RWPE2 (cell line): ENCODE measurements around the gene HOXA7.

Experiments
- ATAC-seq: fragments of 200-7000 bp; cut with Tn5 transposase; 3 replicates; pipeline ENCODE4 v1.9.1; 2021; ENCODE audit warnings: low read depth
- DNase-seq: peaks from one replicate; pipeline ENCODE4 v3.0.0-alpha.2; 2020; ENCODE audit warnings: low spot score
- H3K27ac ChIP-seq: fragments of 450-650 bp; 2 replicates; pipeline ENCODE4 v1.5.1; 2017; ENCODE audit warnings: mild to moderate bottlenecking; ENCODE audit not compliant: poor library complexity, severe bottlenecking
- H3K27me3 ChIP-seq: fragments of 250-450 bp; sonication (Bioruptor Pico); 2 replicates; pipeline ENCODE4 v1.5.1; 2021; ENCODE audit warnings: mild to moderate bottlenecking, moderate library complexity; ENCODE audit not compliant: insufficient read depth, poor library complexity, severe bottlenecking
- H3K36me3 ChIP-seq: fragments of 250-450 bp; sonication (Bioruptor Pico); 2 replicates; pipeline ENCODE4 v1.5.1; 2020; ENCODE audit warnings: low read depth, mild to moderate bottlenecking, moderate library complexity
- H3K4me1 ChIP-seq: fragments of 250-450 bp; sonication (Bioruptor Pico); 2 replicates; pipeline ENCODE4 v1.5.1; 2021; ENCODE audit warnings: mild to moderate bottlenecking, moderate library complexity; ENCODE audit not compliant: insufficient read depth, poor library complexity, severe bottlenecking
- H3K4me3 ChIP-seq: fragments of 250-450 bp; sonication (Bioruptor Pico); 2 replicates; pipeline ENCODE4 v1.5.1; 2021; ENCODE audit warnings: mild to moderate bottlenecking, moderate library complexity; ENCODE audit not compliant: severe bottlenecking
- H3K9me3 ChIP-seq: fragments of 250-450 bp; sonication (Bioruptor Pico); 2 replicates; pipeline ENCODE4 v1.5.1; 2021; ENCODE audit warnings: mild to moderate bottlenecking, moderate library complexity; ENCODE audit not compliant: severe bottlenecking
- TF ChIP-seq, protein P1 (sequence below): fragments of 450-650 bp; IDR thresholded peaks from one replicate; pipeline ENCODE4 v1.5.1; 2017; ENCODE audit warnings: mild to moderate bottlenecking, moderate library complexity; ENCODE audit not compliant: poor library complexity, severe bottlenecking

Gene HOXA7

DNA sequence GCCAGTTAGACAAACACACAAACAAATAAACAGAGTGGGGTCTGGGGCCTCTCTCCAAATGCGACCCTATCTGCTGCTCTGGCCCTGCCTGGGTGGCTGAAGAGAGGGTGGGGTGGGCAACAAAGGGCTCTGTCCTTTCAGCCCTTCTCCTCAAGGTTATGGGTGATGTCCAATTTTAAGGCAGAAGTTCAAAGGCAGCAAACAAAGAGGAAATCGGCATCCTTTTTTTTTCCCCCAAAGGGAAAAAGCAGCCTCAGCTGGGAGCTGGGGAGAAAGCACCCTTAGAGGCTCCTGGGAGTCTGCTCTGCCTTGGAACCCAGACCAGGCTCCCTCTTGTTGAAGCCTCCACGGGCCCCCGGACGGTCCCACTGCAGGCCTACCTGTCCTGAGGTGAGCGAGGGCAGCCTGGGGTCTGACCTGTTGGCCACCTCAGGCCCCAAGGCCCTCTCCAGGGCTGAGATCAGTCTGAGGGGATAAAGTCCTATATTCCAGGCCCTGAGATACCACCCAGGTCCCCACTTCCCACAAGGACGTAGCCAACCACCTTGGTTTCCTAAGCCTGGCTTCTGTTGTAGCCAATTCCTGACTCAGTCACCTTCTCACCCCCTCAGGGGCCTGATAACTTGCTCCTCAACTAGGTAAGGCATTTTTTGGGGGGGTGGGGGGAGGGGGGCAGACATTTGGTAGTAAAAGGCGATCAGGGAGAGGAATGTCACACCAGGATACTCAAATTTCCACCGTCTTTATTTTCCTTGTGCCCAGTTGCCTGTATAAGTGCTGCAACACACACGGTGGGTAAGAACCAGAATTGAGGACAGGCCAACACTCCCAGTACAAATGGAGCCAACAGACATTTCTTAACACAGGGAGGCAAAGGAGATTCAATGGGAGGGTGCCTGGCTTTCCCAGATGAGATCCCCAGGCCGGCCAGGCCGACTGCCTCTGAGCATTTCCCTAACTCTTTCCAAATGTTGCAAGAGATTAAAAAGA lies 24.3 kb upstream of the HOXA7 start:
- ATAC-seq (no peak), DNase-seq (peak; percentile 61)

DNA sequence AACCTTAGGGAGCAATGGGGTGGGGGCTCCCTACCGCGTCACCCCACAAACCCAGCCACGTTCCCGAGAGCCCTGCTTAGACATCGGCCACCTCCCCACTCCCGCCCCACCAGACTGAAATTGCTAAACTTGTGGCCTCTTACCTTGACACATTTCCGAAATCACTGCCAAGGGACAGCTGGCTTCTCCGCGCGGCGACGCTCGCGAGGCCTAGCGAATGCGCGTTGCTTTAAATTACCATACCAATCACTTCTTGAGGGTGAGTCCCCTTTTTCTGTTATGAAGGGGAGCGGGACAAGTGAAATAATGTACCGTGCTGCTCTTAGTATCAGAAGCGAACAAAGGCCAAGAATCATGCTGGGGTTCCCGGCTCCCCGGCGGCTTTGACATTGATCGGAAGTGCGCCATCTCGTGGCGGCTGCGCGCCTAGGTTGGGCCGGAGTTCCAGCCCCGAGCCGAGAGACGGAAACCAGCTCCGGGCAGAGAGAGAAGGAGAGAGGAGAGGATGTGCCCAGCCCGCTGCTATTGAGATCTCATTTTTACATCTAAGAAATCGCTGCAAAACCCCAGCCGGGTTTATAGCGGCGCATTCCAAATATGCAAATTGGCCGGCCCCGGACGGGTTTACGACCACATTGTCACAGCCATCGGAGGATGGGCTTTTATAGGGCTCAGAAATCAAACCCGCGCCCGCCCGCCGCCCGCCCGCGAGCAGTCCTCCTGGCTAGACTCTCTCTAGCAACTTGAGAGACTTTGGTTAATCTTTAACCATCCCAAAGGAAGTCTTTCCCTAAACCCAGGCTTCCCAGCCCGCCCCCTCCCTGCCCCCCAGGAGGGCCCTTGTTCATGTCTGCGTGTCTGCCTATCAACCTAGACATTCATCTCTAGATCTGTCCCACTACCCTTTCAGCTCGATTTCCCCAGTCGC lies 23.3 kb upstream of the HOXA7 start:
- peak overlapping the region; percentile 93 for H3K27ac ChIP-seq
- H3K36me3 ChIP-seq, result no peaks in the 10 kb centered on the region
- TF ChIP-seq, protein P1, sequence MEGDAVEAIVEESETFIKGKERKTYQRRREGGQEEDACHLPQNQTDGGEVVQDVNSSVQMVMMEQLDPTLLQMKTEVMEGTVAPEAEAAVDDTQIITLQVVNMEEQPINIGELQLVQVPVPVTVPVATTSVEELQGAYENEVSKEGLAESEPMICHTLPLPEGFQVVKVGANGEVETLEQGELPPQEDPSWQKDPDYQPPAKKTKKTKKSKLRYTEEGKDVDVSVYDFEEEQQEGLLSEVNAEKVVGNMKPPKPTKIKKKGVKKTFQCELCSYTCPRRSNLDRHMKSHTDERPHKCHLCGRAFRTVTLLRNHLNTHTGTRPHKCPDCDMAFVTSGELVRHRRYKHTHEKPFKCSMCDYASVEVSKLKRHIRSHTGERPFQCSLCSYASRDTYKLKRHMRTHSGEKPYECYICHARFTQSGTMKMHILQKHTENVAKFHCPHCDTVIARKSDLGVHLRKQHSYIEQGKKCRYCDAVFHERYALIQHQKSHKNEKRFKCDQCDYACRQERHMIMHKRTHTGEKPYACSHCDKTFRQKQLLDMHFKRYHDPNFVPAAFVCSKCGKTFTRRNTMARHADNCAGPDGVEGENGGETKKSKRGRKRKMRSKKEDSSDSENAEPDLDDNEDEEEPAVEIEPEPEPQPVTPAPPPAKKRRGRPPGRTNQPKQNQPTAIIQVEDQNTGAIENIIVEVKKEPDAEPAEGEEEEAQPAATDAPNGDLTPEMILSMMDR, result peak; percentile 94
- H3K4me3 ChIP-seq, result peak overlapping the region; percentile 33
- no peaks in the 10 kb centered on the region for H3K9me3 ChIP-seq
- peak; percentile 42 for ATAC-seq
- H3K4me1 ChIP-seq, result peaks cover 25% of the 10 kb centered on the region
- H3K27me3 ChIP-seq, result no peaks in the 10 kb centered on the region
- DNase-seq, result peak; percentile 82

More for the DNA sequence above, 24.3 kb upstream of the HOXA7 start:
- Histone ChIP-seq H3K27me3 (no peaks in the 10 kb centered on the region), H3K9me3 (no peaks in the 10 kb centered on the region), H3K27ac (peak overlapping the region; percentile 93), H3K36me3 (no peaks in the 10 kb centered on the region), H3K4me1 (peaks cover 18% of the 10 kb centered on the region), H3K4me3 (peak overlapping the region; percentile 33)
- TF ChIP-seq, protein P1, result no peak

DNA sequence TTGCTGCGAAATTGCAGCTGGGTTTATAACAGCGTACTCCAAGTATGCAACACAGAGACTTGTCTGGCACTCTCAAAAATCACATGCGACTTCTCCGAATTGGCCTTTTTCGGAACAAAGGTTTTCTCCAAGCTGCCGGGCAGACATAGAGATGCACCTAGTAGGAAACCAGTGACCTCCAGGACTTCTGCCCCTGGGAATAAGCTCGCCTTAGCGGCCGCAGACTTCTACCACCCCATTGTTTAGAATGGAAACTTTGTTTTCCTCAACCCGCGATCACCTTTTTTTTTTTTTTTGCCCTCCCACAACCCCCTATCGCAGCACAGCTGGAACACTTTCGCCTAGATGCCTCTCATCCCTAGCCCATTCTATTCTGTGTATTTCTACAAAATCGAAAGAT lies 22.6 kb upstream of the HOXA7 start:
- Histone ChIP-seq H3K27ac (peak overlapping the region; percentile 93), H3K27me3 (no peaks in the 10 kb centered on the region)

DNA sequence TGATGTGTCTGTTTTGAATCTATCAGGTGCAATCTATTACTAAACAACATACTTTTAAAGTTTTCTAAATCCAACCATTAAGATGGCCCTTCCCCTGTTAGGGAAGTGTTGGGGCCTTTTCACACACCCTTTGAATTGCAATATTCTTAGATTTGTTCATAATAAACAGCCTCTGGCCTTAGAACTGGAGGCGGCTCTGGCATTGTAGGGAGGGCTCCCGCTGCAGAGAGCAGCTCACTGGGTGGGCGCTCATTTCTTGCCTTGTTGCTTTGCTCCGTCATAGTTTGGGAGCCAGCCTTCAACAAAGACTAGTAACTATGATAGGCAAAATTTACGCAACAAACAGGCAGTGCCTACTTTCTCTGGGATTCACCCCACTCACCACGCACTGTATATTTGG lies 21.9 kb upstream of the HOXA7 start:
- TF ChIP-seq, protein P1, result no peak
- peak; percentile 55 for DNase-seq
- peaks cover 26% of the 10 kb centered on the region for H3K4me1 ChIP-seq
- no peaks in the 10 kb centered on the region for H3K9me3 ChIP-seq
- H3K27ac ChIP-seq, result peak overlapping the region; percentile 93
- ATAC-seq, result peak; percentile 25
- H3K27me3 ChIP-seq, result no peaks in the 10 kb centered on the region
- H3K4me3 ChIP-seq, result peak overlapping the region; percentile 33
- H3K36me3 ChIP-seq, result no peaks in the 10 kb centered on the region

More for the DNA sequence above, 22.6 kb upstream of the HOXA7 start:
- DNase-seq (no peak), ATAC-seq (no peak)
- TF ChIP-seq, protein P1, result no peak
- Histone ChIP-seq H3K4me1 (peaks cover 26% of the 10 kb centered on the region), H3K4me3 (peak overlapping the region; percentile 33), H3K36me3 (no peaks in the 10 kb centered on the region), H3K9me3 (no peaks in the 10 kb centered on the region)
